Stimulated activated memory B cell treated with anti-CD40 and anti-IgM and Interleukin-4, amounts not matched to agents 10 μg/mL and 1 μg/mL and 100 μg/mL, for 72 hours (primary cell): ENCODE data around the gene TEDC2.
A peak's percentile ranks its signal among the peaks of the same experiment; 100 is the strongest.
"Not testable (repeated sequence)": the region's sequence is repeated elsewhere in the genome, so short reads cannot be mapped to it uniquely, and the experiment has no call there.

ENCODE experiments used
- ATAC-seq: fragments of 150-1000 bp; cut with Tn5 transposase; 2 replicates; pipeline ENCODE4 v1.10.0; 2021
- H3K27ac Mint-ChIP-seq: one replicate; pipeline ENCODE4 v1.8.0; 2022; ENCODE audit warnings: mild to moderate bottlenecking, mixed read lengths
- H3K27me3 Mint-ChIP-seq: one replicate; pipeline ENCODE4 v1.8.0; 2022; ENCODE audit warnings: mixed read lengths
- H3K36me3 Mint-ChIP-seq: one replicate; pipeline ENCODE4 v1.8.0; 2022; ENCODE audit warnings: mixed read lengths
- H3K4me1 Mint-ChIP-seq: one replicate; pipeline ENCODE4 v1.8.0; 2022; ENCODE audit warnings: mixed read lengths
- H3K4me3 Mint-ChIP-seq: one replicate; pipeline ENCODE4 v1.8.0; 2022; ENCODE audit warnings: mild to moderate bottlenecking, moderate library complexity, mixed read lengths
- H3K9me3 Mint-ChIP-seq: one replicate; pipeline ENCODE4 v1.8.0; 2022; ENCODE audit warnings: mixed read lengths

Gene TEDC2

GRCh38 chr16:2432286-2432685 is 27.6 kb upstream of the TEDC2 start:
- Mint-ChIP-seq H3K27ac (no peak overlapping the region), H3K4me3 (no peak overlapping the region), H3K4me1 (peaks cover 19% of the 10 kb centered on the region), H3K27me3 (no peaks in the 10 kb centered on the region), H3K36me3 (peaks cover 19% of the 10 kb centered on the region), H3K9me3 (no peaks in the 10 kb centered on the region)
- ATAC-seq: no peak

- H3K36me3 Mint-ChIP-seq: peaks cover 19% of the 10 kb centered on the region
- H3K27me3 Mint-ChIP-seq: no peaks in the 10 kb centered on the region
- H3K4me1 Mint-ChIP-seq: peaks cover 19% of the 10 kb centered on the region
- no peak overlapping the region for H3K4me3 Mint-ChIP-seq
- no peak overlapping the region for H3K27ac Mint-ChIP-seq
- no peaks in the 10 kb centered on the region for H3K9me3 Mint-ChIP-seq
- no peak for ATAC-seq
Observed at GRCh38 chr16:2432801-2433505, 27.0 kb upstream of the TEDC2 start.

GRCh38 chr16:2435236-2435635 is 24.7 kb upstream of the TEDC2 start:
- not testable (repeated sequence) for ATAC-seq, H3K9me3 Mint-ChIP-seq, H3K27ac Mint-ChIP-seq, H3K27me3 Mint-ChIP-seq, H3K4me3 Mint-ChIP-seq
- peaks cover 17% of the 10 kb centered on the region for H3K4me1 Mint-ChIP-seq
- H3K36me3 Mint-ChIP-seq: peaks cover 25% of the 10 kb centered on the region

GRCh38 chr16:2436110-2436509 is 23.8 kb upstream of the TEDC2 start:
- no peak for ATAC-seq
- H3K9me3 Mint-ChIP-seq: no peaks in the 10 kb centered on the region
- H3K36me3 Mint-ChIP-seq: peaks cover 25% of the 10 kb centered on the region
- H3K27me3 Mint-ChIP-seq: no peaks in the 10 kb centered on the region
- no peak overlapping the region for H3K27ac Mint-ChIP-seq
- H3K4me3 Mint-ChIP-seq: no peak overlapping the region
- H3K4me1 Mint-ChIP-seq: peaks cover 15% of the 10 kb centered on the region

- Mint-ChIP-seq H3K4me3 (no peak overlapping the region), H3K27me3 (no peaks in the 10 kb centered on the region), H3K9me3 (no peaks in the 10 kb centered on the region), H3K4me1 (peaks cover 15% of the 10 kb centered on the region), H3K27ac (no peak overlapping the region), H3K36me3 (peaks cover 25% of the 10 kb centered on the region)
- no peak for ATAC-seq
Observed at GRCh38 chr16:2437032-2437790, 22.7 kb upstream of the TEDC2 start.

GRCh38 chr16:2438121-2438520 is 21.8 kb upstream of the TEDC2 start:
- Mint-ChIP-seq H3K27me3 (no peaks in the 10 kb centered on the region), H3K9me3 (no peaks in the 10 kb centered on the region), H3K36me3 (peaks cover 22% of the 10 kb centered on the region), H3K27ac (no peak overlapping the region), H3K4me3 (no peak overlapping the region), H3K4me1 (peaks cover 15% of the 10 kb centered on the region)
- no peak for ATAC-seq

- Mint-ChIP-seq H3K36me3 (peaks cover 14% of the 10 kb centered on the region), H3K27ac (peak overlapping the region; percentile 58), H3K4me3 (no peak overlapping the region), H3K4me1 (peaks cover 15% of the 10 kb centered on the region), H3K9me3 (no peaks in the 10 kb centered on the region), H3K27me3 (no peaks in the 10 kb centered on the region)
- no peak for ATAC-seq
Observed at GRCh38 chr16:2439598-2439997, 20.3 kb upstream of the TEDC2 start.

GRCh38 chr16:2441143-2441804 is 18.6 kb upstream of the TEDC2 start:
- peaks cover 15% of the 10 kb centered on the region for H3K4me1 Mint-ChIP-seq
- not testable (repeated sequence) for ATAC-seq, H3K27ac Mint-ChIP-seq, H3K9me3 Mint-ChIP-seq, H3K27me3 Mint-ChIP-seq, H3K4me3 Mint-ChIP-seq
- H3K36me3 Mint-ChIP-seq: peaks cover 19% of the 10 kb centered on the region

GRCh38 chr16:2443555-2443954 is 16.4 kb upstream of the TEDC2 start:
- Mint-ChIP-seq H3K36me3 (peaks cover 25% of the 10 kb centered on the region), H3K4me1 (peaks cover 15% of the 10 kb centered on the region), H3K27ac (no peak overlapping the region), H3K4me3 (no peak overlapping the region), H3K9me3 (no peaks in the 10 kb centered on the region), H3K27me3 (no peaks in the 10 kb centered on the region)
- no peak for ATAC-seq

- H3K9me3 Mint-ChIP-seq: no peaks in the 10 kb centered on the region
- no peak overlapping the region for H3K4me3 Mint-ChIP-seq
- H3K27me3 Mint-ChIP-seq: no peaks in the 10 kb centered on the region
- no peak overlapping the region for H3K27ac Mint-ChIP-seq
- ATAC-seq: no peak
- no peaks in the 10 kb centered on the region for H3K4me1 Mint-ChIP-seq
- H3K36me3 Mint-ChIP-seq: peaks cover 26% of the 10 kb centered on the region
Observed at GRCh38 chr16:2447920-2448583, 11.9 kb upstream of the TEDC2 start.

GRCh38 chr16:2449118-2449517 is 10.8 kb upstream of the TEDC2 start:
- no peaks in the 10 kb centered on the region for H3K9me3 Mint-ChIP-seq
- H3K4me1 Mint-ChIP-seq: no peaks in the 10 kb centered on the region
- H3K4me3 Mint-ChIP-seq: no peak overlapping the region
- no peaks in the 10 kb centered on the region for H3K27me3 Mint-ChIP-seq
- no peak overlapping the region for H3K27ac Mint-ChIP-seq
- ATAC-seq: no peak
- H3K36me3 Mint-ChIP-seq: peaks cover 35% of the 10 kb centered on the region

GRCh38 chr16:2450535-2450934 is 9.4 kb upstream of the TEDC2 start:
- Mint-ChIP-seq H3K4me1 (no peaks in the 10 kb centered on the region), H3K27ac (no peak overlapping the region), H3K9me3 (no peaks in the 10 kb centered on the region), H3K4me3 (no peak overlapping the region), H3K36me3 (peaks cover 32% of the 10 kb centered on the region), H3K27me3 (no peaks in the 10 kb centered on the region)
- ATAC-seq: no peak

- Mint-ChIP-seq H3K36me3 (peaks cover 34% of the 10 kb centered on the region), H3K9me3 (no peaks in the 10 kb centered on the region), H3K27me3 (no peaks in the 10 kb centered on the region), H3K4me1 (no peaks in the 10 kb centered on the region), H3K4me3 (no peak overlapping the region), H3K27ac (no peak overlapping the region)
- ATAC-seq: peak; percentile 25
Observed at GRCh38 chr16:2450975-2451381, 8.9 kb upstream of the TEDC2 start.

- Mint-ChIP-seq H3K36me3 (peaks cover 34% of the 10 kb centered on the region), H3K4me1 (no peaks in the 10 kb centered on the region), H3K27ac (no peak overlapping the region), H3K4me3 (no peak overlapping the region), H3K27me3 (no peaks in the 10 kb centered on the region), H3K9me3 (no peaks in the 10 kb centered on the region)
- no peak for ATAC-seq
Observed at GRCh38 chr16:2451851-2452320, 8.0 kb upstream of the TEDC2 start.

- no peak overlapping the region for H3K27ac Mint-ChIP-seq
- no peaks in the 10 kb centered on the region for H3K4me1 Mint-ChIP-seq
- H3K36me3 Mint-ChIP-seq: peaks cover 34% of the 10 kb centered on the region
- no peak for ATAC-seq
- no peaks in the 10 kb centered on the region for H3K27me3 Mint-ChIP-seq
- no peaks in the 10 kb centered on the region for H3K9me3 Mint-ChIP-seq
- H3K4me3 Mint-ChIP-seq: no peak overlapping the region
Observed at GRCh38 chr16:2452650-2453049, 7.3 kb upstream of the TEDC2 start.
